Stimulated activated CD8-positive, alpha-beta memory T cell treated with anti-CD3 and anti-CD28 coated beads, Interleukin-15, amount 100 ng/mL, for 1 hour (primary cell): ENCODE data around the gene NUSAP1.
"Not testable (repeated sequence)": the region's sequence is repeated elsewhere in the genome, so short reads cannot be mapped to it uniquely, and the experiment has no call there.

Experiments used
- DNase-seq: peaks from one replicate; pipeline ENCODE4 v3.0.0-alpha.2; 2020; ENCODE audit warnings: low read depth

The NUSAP1 gene, protein sequence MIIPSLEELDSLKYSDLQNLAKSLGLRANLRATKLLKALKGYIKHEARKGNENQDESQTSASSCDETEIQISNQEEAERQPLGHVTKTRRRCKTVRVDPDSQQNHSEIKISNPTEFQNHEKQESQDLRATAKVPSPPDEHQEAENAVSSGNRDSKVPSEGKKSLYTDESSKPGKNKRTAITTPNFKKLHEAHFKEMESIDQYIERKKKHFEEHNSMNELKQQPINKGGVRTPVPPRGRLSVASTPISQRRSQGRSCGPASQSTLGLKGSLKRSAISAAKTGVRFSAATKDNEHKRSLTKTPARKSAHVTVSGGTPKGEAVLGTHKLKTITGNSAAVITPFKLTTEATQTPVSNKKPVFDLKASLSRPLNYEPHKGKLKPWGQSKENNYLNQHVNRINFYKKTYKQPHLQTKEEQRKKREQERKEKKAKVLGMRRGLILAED

DNA sequence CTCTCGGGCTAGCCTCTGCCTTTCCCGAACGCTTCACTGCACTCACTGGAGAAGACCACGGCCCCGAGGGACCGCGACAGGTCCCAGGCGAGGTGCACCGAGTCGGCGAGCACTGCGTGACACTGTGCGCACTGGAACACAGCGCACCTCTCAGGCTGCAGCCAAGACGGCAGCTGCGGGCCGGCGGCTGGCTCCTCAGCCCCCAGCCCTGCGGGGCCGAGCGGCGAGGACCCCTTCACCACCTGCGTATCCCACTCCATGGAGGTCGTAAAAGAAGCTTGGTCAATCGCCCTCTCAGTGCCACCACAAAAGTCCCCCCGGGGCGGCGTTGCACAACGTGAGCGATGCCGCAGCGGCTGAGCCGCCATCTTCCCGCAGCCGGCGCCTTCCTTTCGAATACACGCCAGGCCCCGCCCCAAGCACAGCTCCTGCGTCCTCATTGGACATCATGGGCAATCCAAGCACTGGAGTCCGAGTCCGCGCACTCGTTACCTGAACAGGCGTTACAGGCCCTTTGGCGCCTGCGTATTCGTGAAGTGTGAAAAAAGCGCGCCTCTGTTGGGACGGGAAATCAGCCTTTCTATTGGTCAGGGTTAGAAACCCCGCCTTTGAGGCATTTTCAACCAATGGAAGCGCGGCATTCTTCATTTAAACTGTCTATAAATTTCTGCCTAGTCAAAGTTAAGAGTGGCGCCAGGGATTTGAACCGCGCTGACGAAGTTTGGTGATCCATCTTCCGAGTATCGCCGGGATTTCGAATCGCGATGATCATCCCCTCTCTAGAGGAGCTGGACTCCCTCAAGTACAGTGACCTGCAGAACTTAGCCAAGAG is at the start of gene NUSAP1, which contains the start of gene OIP5:
Gene NUSAP1, plus strand, starts transcription at position 688 of the 832 bp plus-strand sequence. Its CDS starts 77 bp downstream, at position 765.
Gene OIP5, minus strand, starts transcription at position 398 of the 832 bp plus-strand sequence. Its CDS starts 30 bp downstream, at position 368.
- DNase-seq, result peak; percentile 94

DNA sequence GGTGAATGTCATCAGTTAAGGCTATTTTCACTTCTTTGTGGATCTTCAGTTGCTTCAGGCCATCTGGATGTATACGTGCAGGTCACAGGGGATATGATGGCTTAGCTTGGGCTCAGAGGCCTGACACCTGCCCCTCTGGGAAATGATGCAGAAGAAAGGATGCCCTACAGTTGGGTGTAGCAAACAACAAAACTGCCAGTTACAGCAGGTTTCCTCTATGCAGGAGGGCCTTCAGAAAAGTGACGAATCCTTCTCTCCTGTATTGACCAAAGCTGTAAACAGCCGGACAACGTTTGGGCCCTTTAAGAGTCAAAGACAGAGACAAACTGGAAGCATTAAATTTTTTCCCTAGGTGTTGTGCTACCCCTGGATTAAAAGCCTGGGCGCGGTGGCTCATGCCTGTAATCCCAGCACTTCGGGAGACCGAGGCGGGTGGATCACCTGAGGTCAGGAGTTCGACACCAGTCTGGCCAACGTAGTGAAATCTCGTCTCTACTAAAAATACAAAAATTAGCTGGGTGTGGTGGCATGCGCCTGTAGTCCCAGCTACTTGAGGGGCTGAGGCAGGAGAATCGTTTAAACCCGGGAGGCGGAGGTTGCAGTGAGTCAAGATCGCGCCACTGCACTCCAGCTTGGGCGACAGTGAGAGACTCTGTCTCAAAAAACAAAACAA is 49.6 kb upstream of the NUSAP1 start:
- not testable (repeated sequence) for DNase-seq

DNA sequence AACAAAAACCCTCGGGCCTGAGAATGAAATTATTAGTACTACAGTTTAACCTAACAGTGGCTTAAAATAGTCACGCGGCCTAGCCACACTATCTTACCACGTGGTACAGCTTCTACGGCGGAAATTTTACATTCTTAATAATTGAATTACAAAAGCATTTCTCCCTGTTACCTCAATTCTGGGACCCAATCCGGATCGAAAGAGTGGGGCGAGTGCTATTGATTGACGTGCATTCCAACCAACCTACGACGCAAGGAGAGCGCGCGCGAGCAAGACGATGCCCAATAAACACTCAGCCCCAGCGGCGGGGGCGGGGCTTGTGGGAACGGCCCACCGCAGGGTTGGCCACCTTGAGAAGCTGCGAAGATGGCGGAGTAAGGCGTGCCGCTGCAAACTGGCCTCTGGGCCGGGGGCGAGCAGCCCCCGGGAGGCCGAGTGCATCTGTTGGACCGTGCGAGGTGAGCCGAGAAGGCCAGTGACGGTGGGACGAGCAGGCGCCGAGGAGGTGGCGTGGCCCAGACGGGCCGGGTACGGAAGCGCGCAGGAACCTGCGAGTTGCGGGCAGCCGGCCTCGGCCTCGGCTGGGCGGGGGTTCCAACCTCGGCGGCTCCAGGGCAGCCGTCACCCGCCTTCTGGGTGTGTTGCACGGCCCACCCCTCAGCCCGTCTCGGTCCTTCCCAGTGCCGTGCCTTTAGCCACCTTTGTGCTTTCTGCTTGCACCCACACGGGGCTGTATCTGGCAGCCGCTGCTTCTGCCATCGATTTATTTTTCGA is 48.8 kb upstream of the NUSAP1 start:
- peak; percentile 94 for DNase-seq

DNA sequence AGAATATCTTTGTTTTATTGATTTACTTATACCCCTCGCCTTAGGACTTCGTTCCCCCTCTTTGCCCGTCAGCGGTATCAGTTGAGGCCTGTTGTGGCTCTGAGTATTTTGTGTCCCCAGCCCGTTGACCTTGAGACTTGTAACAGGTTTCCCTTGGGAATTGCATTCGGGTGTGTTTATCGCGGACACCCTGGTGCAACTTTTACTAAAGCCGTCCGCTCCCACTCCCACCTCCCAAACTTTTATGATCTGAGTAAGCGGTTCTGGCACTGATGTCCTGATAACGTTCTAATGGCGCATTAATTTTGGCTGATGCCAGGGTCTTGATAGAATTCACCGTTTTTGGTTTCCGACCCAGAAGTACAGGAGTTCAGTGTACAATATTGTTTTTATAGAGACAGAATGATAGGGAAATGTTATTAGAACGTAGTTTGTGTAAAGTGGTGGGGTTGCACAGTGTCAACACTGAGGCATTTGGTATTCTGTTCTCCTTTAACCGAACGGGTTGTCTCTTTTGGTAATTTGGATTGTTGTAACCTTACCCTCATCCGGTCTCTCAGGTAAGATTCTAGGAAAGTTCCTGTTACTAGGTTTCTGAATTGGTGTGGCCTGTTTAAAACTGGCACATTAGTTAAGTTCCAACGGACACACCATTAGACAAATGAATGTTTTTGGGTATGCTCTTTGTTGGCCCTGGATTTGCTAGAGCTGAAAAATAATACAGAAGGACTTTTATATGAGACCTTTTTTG is 48.1 kb upstream of the NUSAP1 start:
- no peak for DNase-seq

DNA sequence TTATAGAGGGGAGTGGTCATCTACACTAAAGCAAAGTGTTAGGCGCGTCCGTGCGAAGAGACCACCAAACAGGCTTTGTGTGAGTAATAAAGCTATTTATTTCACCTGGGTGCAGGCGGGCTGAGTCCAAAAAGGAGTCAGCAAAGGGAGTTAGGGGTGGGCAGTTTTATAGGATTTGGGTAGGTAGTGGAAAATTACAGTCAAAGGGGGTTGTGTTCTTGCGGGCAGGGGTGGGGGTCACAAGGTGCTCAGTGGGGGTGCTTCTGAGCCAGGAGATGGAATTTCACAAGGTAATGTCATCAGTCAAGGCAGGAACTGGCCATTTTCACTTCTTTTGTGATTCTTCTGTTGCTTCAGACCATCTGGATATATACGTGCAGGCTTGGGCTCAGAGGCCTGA is 47.4 kb upstream of the NUSAP1 start:
- no peak for DNase-seq

DNA sequence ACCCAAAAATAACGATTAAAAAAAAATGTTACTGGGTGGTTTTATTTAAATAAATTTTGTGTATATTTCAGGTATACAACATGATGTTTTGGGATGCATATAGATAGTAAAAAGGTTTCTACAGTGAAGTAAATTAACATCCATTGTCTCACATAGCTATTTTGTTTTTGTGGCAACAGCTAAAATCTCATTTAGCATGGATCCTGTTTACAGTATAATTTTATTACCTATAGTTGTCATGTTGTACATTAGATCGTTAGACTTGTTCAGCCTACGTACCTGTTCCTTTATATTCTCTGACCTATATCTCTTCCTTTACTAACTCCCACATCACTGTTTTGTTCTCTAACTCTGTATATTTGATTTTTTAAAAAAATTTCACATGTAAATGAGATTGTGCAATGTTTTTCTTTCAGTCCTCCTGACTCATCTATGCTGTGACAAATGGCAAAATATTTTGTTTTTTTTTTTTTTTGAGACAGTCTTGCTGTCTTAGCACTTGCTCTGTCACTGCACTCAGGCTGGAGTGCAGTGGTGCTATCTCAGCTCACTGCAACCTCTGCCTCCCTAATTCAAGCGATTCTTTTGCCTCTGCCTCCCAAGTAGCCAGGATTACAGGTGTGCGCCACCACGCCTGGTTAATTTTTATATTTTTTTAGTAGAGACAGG is 45.9 kb upstream of the NUSAP1 start:
- no peak for DNase-seq

DNA sequence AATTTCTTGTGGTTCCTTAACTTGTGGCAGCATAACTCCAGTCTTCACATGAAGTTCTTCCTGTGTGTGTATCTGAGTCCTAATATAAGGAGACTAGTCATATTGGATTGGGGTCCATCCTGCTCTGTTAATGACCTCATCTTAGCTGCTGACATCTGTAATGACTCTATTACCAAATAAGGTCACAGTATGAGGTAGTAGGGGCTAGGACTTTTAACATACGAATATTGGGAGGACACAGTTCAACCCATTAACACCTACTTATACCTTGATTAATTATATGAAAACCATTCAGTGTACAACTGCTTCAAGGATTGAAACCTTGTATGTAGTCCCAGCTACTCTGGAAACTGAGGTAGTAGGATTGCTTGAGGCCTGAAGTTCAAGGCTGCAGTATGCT is 44.2 kb upstream of the NUSAP1 start:
- DNase-seq, result no peak

DNA sequence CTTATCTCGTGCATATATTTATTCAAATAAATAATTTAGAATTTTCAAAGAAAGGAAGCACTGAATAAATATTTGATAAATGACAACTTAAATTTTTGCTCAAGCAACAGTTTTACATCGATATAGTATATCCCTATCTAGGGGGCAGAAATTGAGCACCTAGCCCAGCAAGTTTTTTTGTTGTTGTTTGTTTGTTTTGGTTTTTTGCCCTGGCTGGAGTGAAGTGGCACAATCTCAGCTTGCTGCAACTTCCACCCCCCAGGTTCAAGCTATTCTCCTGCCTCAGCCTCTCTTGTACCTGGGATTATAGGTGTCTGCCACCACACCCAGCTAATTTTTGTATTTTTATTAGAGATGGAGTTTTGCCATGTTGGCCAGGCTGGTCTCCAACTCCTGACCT is 42.7 kb upstream of the NUSAP1 start:
- DNase-seq, result no peak

DNA sequence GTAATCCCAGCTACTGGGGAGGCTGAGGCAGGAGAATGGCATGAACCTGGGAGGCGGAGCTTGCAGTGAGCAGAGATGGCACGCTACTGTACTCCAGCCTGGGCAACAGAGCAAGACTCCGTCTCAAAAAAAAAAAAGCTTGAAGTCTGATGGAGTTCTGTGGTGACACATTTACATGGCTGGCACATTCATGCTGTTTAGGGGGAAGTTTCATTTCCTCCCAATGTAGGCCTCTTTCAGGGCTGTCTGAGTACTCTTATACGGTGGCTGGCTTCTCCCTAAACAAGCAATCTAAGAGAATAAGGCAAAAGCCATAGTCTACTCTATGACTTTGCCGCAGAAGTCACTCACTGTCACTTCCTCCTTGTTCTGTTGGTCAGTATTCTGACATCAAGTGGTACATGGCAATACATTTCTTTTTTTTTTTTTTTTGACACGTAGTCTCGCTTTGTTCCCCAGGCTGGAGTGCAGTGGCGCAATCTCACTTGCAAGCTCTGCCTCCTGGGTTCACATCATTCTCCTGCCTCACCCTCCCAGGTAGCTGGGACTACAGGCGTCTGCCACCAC is 41.5 kb upstream of the NUSAP1 start:
- DNase-seq, result no peak

DNA sequence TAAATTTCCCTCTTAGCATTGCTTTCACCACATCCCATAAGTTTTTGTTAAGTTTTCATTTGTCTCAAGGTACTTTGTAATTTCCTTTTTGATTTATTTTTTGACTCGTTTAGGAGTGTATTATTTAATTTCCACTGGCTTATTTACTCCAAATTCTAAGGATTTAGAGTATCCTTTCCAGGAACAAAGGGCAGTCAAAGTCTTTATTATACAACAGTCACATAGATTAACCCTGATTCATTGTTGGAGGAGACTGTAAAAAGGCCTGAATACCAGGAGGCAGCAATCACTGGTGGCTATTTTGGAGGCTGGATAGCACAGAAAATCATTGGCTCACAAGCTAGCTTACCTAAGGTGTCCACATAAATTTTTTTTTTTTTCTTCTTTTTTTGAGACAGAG is 40.2 kb upstream of the NUSAP1 start:
- no peak for DNase-seq

DNA sequence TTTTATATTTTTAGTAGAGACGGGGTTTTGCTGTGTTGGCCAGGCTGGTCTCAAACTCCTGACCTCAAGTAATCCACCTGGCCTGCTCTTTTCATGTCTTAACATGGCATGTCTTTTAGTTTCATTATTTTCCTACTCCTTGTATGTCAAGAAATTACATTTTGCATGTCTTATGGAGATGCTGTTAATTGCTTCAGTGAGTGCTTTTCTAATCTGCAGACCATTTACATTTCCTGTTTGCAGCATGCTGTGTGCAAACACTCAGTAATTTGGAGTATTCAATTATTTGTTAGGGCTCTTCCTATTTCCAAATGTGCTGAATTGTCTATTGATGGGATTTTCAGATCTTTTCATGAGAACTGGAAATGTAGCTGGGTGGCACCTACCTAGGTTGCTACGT is 31.5 kb upstream of the NUSAP1 start:
- DNase-seq, result not testable (repeated sequence)

DNA sequence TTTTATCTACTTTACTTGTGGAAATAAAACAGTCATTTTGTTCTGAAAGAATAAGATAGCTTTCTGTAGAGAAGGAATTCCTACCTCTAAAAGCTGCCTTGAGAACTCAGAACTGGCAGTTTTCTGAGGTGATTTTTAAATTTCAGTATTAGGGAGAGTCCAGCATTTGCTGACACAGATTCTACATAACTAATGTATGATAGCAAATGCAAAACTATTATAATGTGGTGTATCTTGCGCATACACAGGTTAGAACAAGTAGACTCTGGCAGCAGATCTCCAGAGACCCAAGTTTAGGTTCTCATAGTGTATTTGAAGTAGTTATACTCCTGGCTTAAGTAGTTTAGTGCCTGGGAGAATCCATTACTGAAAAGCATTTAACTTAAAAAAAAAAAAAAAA is 31.1 kb upstream of the NUSAP1 start:
- no peak for DNase-seq

DNA sequence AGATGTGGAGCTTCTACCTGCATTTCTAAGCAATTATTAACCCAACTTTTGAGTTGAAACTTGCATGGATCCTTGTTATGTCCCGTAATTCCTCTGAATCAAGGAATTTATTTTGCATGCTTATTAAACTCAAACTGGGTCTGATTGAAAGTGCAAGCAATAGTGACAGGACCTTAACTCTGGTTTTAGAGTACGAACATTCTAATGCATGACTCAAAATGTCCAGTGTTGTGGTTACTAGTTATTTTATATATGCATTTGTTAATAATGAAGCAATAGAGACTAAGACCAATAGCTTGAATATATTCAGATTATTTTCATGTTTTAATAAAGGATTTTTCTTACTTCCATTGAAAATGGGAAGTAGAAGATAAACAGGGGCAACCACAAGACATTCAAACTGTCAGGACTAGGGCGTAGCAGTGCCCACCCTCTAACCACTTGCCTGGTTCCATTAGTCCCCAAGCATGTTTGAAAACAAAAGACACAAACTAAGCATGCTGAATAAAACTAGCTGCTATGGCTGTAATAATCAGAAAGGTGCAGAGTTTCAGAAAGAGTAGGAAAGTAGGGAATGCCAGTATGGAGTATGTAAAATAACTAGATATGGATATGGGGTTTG is 28.4 kb upstream of the NUSAP1 start:
- DNase-seq, result no peak

DNA sequence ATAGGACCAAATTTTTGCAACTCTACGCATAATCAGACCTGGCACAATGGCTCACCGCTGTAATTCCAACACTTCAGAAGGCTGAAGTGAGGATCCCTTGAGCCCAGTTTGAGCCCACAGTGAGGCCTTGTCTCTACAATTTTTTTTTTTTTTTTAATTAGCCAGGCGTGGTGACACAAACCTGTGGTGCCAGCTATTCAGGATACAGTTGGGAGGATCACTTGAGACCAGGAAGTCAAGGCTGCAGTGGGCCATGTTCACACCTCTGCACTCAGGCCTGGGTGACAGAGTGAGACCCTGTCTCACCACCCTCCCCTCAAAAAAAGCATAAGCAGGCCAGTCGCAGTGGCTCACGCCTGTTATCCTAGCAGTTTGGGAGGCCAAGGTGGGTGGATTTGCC is 25.0 kb upstream of the NUSAP1 start:
- no peak for DNase-seq

DNA sequence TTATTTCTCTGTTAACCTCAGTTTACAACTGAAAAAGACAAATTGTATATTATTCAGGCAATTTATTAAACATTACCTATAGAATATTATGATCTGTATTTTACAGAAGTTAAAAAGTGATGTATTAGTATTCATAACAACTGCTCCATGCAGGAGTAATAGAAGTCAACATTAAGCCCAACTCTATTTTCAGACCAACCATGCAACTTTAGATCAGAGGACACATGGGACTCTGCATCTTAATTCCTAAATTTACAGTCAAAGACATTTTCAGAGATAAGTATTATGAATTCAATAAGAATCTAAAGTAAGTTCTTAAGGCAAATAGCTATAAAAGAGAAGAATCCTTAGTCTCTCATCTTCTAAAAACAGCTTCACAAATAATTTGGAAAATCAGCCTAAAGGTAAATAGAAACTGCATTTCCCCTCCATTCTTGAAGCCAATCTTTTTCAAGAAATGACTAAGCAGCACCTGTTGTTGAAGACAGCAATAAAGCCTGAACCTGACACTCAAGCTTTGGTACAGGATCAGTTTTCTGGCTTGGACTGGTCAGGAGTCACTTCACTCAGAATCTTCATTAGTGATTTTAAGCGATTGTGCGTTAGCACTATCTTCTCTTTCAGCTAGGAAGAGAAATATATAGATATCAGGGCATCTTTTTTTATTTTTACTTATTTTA is 23.3 kb upstream of the NUSAP1 start:
- DNase-seq, result no peak

DNA sequence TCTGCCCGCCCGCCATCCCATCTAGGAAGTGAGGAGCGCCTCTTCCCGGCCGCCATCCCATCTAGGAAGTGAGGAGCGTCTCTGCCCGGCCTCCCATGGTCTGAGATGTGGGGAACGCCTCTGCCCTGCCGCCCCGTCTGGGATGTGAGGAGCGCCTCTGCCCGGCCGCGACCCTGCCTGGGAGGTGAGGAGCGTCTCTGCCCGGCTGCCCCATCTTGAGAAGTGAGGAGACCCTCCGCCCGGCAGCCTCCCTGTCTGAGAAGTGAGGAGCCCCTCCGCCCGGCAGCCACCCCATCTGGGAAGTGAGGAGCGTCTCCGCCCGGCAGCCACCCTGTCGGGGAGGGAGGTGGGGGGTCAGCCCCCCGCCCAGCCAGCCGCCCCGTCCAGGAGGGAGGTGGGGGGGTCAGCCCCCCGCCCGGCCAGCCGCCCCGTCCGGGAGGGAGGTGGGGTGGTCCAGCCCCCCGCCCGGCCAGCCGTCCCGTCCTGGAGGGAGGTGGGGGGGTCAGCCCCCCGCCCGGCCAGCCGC is 11.8 kb upstream of the NUSAP1 start:
- DNase-seq, result not testable (repeated sequence)

DNA sequence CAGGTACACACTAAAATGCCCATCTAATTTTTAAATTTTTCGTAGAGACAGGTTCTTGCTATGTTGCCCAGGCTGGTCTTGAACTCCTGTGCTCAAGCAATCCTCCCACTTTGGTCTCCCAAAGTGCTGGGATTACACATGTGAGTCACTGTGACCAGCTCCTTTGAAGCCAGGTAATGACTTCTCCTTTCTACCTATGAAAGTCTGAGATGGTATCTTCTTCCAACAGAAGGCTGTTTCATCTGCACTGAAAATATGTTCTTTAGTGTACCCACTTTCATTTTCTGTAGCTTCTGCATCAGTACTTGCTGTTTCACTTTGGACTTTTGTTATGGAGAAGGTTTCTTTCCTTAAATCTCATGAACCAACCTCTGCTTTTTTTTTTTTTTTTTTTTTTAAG is 9.1 kb upstream of the NUSAP1 start:
- no peak for DNase-seq

DNA sequence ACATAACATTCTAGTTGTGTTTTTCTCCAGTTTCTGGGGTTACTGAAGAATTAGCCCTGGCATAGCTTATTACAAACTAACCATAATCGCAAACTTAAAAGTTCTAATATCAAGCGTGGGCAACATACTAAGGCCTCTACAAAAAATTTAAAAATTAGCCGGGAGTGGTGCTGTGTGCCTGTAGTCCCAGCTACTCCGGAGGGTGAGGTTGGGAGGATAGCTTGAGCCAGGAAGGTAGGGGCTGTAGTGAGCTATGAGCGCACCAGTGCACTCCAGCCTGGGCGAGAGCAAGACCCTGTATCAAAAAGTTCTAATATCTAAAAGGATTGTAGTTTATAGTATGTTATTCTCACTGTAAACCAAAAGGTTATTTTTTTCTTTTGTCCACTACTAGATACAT is 1.4 kb upstream of the NUSAP1 start:
- no peak for DNase-seq

DNA sequence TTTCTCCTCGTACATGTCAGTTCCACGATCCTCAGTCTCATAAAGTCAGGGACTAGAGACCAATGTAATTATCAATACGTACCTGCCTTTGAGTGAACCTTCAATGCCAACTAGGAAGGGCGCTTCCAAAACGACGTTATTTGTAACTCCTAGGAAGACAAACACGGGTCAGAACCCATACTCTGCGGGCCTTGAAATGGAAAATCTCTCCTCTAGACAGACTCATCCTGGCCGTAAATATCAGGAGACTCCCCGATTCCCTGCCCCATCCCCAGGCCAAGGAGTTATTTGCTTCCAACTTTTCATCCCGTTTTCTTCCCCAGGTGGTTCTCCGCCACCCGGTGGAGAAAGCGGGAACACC is 868 bp upstream of the NUSAP1 start:
- no peak for DNase-seq
